CD4-positive, alpha-beta T cell treated with Interleukin-15 for 4 hours (primary cell): ENCODE data around the gene VMP1.
A peak's percentile ranks its signal among the peaks of the same experiment; 100 is the strongest.
"Not testable (repeated sequence)": the region's sequence is repeated elsewhere in the genome, so short reads cannot be mapped to it uniquely, and the experiment has no call there.

Experiments
- DNase-seq: peaks from one replicate; pipeline ENCODE4 v3.0.0-alpha.2; 2020; ENCODE audit warnings: low spot score

Gene VMP1

GRCh38 chr17:59863616-59864015 is 156.2 kb downstream of the VMP1 start:
- DNase-seq = no peak

DNA sequence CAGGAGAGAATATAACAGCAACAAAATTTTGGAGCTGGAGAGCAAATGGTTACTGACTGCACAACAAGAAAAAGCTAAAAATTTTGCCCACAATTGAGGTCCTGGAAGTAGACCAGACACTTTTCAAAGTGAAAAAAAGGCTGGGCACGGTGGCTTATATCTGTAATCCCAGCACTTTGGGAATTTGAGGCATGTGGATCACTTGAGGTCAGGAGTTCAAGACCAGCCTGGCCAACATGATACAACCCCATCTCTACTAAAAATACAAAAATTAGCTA is 162.4 kb downstream of the VMP1 start:
- no peak for DNase-seq

- DNase-seq = no peak
These were observed 163.0 kb downstream of the VMP1 start for GRCh38 chr17:59870482-59870881.

- DNase-seq = no peak
These were observed 164.9 kb downstream of the VMP1 start for GRCh38 chr17:59872351-59872750.

GRCh38 chr17:59873414-59873813 is 166.0 kb downstream of the VMP1 start:
- DNase-seq = not testable (repeated sequence)

DNA sequence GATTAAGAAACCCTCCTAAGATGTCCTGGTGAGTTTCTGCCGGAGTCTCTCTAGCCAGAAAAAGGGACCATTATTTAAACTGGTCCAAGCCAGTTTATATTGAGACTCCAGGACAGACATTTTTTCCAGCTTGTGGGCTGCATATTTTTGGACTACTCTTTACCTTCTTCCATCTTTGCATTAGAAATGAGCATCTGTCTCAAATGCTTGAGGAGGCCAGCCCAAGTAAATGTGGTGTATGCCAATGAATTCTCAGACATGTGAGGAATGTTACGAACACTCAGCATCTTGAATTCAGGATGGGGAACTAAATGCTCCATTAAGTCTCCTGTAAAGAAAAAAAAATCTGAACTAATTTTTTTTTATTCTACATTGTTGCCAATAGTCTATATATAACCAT is 166.9 kb downstream of the VMP1 start:
- DNase-seq = no peak

DNA sequence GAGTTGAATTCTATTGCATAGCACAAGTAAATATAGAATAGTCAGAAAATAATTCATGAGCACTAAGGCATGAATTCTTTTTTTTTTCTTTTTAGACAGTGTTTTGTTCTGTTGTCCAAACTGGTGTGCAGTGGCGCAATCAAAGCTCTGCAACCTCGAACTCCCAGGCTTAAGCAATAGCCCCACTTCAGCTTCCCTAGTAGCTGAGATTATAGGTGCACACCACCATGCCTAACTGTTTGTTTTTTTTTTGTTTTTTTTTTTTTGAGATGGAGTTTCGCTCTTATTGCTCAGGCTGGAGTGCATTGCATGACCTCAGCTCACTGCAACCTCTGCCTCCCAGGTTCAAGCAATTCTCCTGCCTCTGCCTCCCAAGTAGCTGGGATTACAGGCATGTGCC is 168.7 kb downstream of the VMP1 start:
- DNase-seq = no peak

- no peak for DNase-seq
These were observed 170.5 kb downstream of the VMP1 start for GRCh38 chr17:59877965-59878364.

DNA sequence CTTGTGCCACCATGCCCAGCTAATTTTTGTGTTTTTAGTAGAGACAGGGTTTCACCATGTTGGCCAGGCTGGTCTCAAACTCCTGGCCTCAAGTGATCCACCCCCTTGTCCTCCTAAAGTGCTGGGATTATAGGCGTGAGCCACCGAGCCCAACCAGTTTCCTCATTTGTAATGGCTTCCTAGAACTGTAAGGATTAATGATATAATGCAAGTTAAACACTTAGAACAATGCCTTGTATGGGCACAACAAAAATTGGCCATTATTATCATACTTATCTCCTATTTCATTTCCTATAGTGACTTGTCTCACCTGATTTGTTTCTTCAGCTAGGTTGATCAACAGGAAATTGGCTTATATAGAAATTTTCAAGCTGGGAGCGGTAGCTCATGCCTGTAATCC is 171.2 kb downstream of the VMP1 start:
- no peak for DNase-seq

DNA sequence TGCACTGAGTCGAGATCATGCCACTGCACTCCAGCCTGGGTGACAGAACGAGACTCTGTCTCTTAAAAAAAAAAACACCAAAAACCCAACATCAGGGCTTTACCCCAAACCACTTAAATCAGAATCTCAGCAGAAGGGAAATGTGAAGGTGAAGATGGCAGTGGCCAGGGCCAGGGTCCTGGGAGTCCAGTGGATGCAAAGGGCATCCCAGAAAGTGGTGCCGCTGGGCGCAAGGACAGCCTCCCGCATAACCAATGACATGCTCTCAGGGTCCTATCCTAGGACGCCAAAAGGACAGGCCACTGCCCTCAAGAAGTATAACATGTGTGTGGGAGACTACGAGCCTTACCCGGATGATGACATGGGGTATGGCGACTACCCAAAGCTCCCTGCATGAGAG is 177.4 kb downstream of the VMP1 start:
- DNase-seq = no peak

DNA sequence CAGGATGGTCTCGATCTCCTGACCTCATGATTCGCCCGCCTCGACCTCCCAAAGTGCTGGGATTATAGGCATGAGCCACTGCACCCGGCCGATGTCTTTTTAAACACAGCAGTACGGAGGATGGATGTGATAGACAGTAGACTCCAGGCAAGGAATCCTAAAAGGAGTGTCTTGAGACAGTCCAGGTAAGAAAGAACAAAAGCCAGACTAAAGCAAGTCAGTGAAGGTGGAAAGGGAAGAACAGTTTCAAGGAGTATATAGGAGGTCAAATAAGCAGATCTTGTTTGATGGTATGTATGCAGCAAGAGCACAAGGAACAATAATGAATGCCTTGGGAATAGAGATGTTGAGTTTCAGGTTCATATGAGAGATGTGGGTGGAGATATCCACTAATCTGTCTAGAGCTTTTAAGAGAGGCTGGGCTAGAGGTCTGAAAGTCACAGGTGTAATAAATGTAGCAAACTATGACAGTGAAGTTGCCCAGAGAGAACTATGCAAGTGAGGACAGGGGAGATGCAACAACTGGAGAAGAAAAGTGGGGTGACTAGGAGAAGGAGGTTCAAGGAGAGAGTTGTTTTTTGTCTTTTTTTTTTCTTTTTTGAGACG is 180.8 kb downstream of the VMP1 start:
- DNase-seq = no peak

GRCh38 chr17:59890720-59891119 is 183.3 kb downstream of the VMP1 start:
- DNase-seq = peak; percentile 14
